A673 (cell line): ENCODE results near the gene TSPAN10.

Experiments
- CTCF ChIP-seq: fragments of 300-800, 200-600 bp; sonication (generic); conservative IDR thresholded peaks from 2 replicates; pipeline ENCODE4 v1.5.1; 2017; ENCODE audit warnings: low read depth, mild to moderate bottlenecking, antibody characterized with exemption, low read length, moderate library complexity, mixed read lengths
- EZH2 ChIP-seq: fragments of 200-600 bp; sonication (generic); IDR thresholded peaks from 2 replicates; pipeline ENCODE4 v1.6.1; 2017; ENCODE audit warnings: borderline replicate concordance, low read depth, mild to moderate bottlenecking, mixed read lengths, antibody characterized with exemption, low read length; ENCODE audit not compliant: poor library complexity, severe bottlenecking

GRCh38 chr17:81682565-81683207, 45.7 kb downstream of the TSPAN10 start:
- TF ChIP-seq CTCF (no peak), EZH2 (no peak)
